Measurements from ENCODE around the gene NELL1.
"Not testable (repeated sequence)": the region's sequence is repeated elsewhere in the genome, so short reads cannot be mapped to it uniquely, and the experiment has no call there.

DNA sequence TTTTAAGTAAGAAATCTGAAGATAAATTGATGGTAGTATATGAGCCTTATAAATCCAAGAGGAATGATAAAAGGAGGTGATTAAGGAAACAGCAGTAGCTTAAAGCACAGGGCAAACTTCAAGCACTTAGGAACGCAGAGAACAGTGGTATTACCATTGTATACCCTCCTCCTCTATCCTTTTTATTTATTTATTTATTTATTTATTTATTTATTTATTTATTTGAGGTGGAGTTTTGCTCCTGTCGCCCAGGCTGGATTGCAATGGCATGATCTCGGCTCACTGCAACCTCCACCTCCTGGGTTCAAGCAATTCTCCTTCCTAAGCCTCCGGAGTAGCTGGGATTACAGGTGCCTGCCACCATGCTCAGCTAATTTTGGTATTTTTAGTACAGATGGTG, 472.2 kb downstream of the NELL1 start:
- TF ChIP-seq, protein P1, sequence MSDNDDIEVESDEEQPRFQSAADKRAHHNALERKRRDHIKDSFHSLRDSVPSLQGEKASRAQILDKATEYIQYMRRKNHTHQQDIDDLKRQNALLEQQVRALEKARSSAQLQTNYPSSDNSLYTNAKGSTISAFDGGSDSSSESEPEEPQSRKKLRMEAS (IDR thresholded peaks at IDR 0.05; ENCODE audit: insufficient read depth, insufficient read length), result not testable (repeated sequence)
- not testable (repeated sequence) for TF ChIP-seq FOS (IDR thresholded peaks at IDR 0.05; ENCODE audit: borderline replicate concordance, insufficient read depth, low read length); EZH2 (IDR thresholded peaks at IDR 0.05; ENCODE audit: borderline replicate concordance, low read depth, low read length, severe bottlenecking); CTCF (IDR thresholded peaks at IDR 0.05; ENCODE audit: extremely low read depth in 1 of 2, insufficient read depth in 1 of 2, low read depth in 1 of 2, low read length in 2 of 2); POLR2AphosphoS5 (IDR thresholded peaks at IDR 0.05; ENCODE audit: insufficient read depth, low read depth, low read length); POLR2A (IDR thresholded peaks at IDR 0.05; ENCODE audit: low read depth, low read length); MYC (IDR thresholded peaks at IDR 0.05; ENCODE audit: low read depth, low read length); JUN (IDR thresholded peaks at IDR 0.05; ENCODE audit: borderline replicate concordance, insufficient read depth, insufficient read length, low read depth)

Data from endothelial cell of umbilical vein (primary cell).